Measurements from ENCODE around the gene BICDL2. TPM values are rescaled to one million over a fixed set of nuclear protein-coding genes. Genes with fewer than 3 reads are reported as not detected.

Gene BICDL2
- total and polyA plus RNA-seq, 5 donors from 2014 or later = not detected

- Mint-ChIP-seq H3K27me3 (peaks cover 28% of the 10 kb centered on the region), H3K4me3 (peak overlapping the region in 1 of 4 donors; percentile 49), H3K36me3 (peaks cover 4% of the 10 kb centered on the region), H3K27ac (no peak overlapping the region), H3K9me3 (peaks cover 0 to 2% (median 0%) of the 10 kb centered on the region in 7 donors), H3K4me1 (peaks cover 4 to 65% (median 33%) of the 10 kb centered on the region in 4 donors)
- Histone ChIP-seq H3K36me3 (ENCODE audit: control insufficient read depth, insufficient read depth, low read length) (peaks cover 11% of the 10 kb centered on the region), H3K27me3 (ENCODE audit: control insufficient read depth, insufficient read depth, low read length) (peaks cover 3% of the 10 kb centered on the region), H3K4me3 (ENCODE audit: low read depth, low read length) (no peak overlapping the region), H3K4me1 (ENCODE audit: control insufficient read depth, insufficient read depth, low read length, poor library complexity, severe bottlenecking) (peaks cover 59% of the 10 kb centered on the region), H3K9me3 (ENCODE audit: control insufficient read depth in 2 of 2, low read length in 2 of 2) (no peaks in the 10 kb centered on the region), H3K27ac (ENCODE audit: insufficient read depth, low read length, poor library complexity, severe bottlenecking) (no peak overlapping the region)
- ATAC-seq (ENCODE audit: low read depth in 2 of 2) (no peak), DNase-seq (no peak)
These were observed 10.8 kb downstream of the BICDL2 start for GRCh38 chr16:3026003-3026378.

- DNase-seq = no peak
- Histone ChIP-seq H3K4me1 (ENCODE audit: control insufficient read depth, insufficient read depth, low read length, poor library complexity, severe bottlenecking) (peaks cover 66% of the 10 kb centered on the region), H3K36me3 (ENCODE audit: control insufficient read depth, insufficient read depth, low read length) (peaks cover 11% of the 10 kb centered on the region), H3K9me3 (ENCODE audit: control insufficient read depth in 2 of 2, low read length in 2 of 2) (no peaks in the 10 kb centered on the region), H3K4me3 (ENCODE audit: low read depth, low read length) (no peak overlapping the region), H3K27me3 (ENCODE audit: control insufficient read depth, insufficient read depth, low read length) (peaks cover 3% of the 10 kb centered on the region), H3K27ac (ENCODE audit: insufficient read depth, low read length, poor library complexity, severe bottlenecking) (no peak overlapping the region)
- H3K4me3 Mint-ChIP-seq = peak overlapping the region in 2 of 4 donors; percentile 38 to 41
- peaks cover 0 to 2% (median 0%) of the 10 kb centered on the region in 7 donors for H3K9me3 Mint-ChIP-seq
- peaks cover 4% of the 10 kb centered on the region for H3K36me3 Mint-ChIP-seq
- H3K27ac Mint-ChIP-seq = no peak overlapping the region
- H3K27me3 Mint-ChIP-seq = peaks cover 28% of the 10 kb centered on the region
- peaks cover 4 to 69% (median 33%) of the 10 kb centered on the region in 4 donors for H3K4me1 Mint-ChIP-seq
- no peak for ATAC-seq (ENCODE audit: low read depth in 2 of 2)
These were observed 11.4 kb downstream of the BICDL2 start for GRCh38 chr16:3025032-3026002.

- Mint-ChIP-seq H3K4me3 (peak within 1 kb of the TSS; percentile 90 to 98 (median 94)), H3K27ac (peak within 1 kb of the TSS; percentile 92 to 99 (median 96)), H3K9me3 (no peaks in the 10 kb centered on the region), H3K36me3 (peaks cover 4% of the 10 kb centered on the region), H3K27me3 (peaks cover 17% of the 10 kb centered on the region), H3K4me1 (peaks cover 4 to 66% (median 30%) of the 10 kb centered on the region in 4 donors)
- peaks cover under 1% of the 10 kb centered on the region for H3K27me3 ChIP-seq (ENCODE audit: control insufficient read depth, insufficient read depth, low read length)
- H3K9me3 ChIP-seq (ENCODE audit: control insufficient read depth in 2 of 2, low read length in 2 of 2) = no peaks in the 10 kb centered on the region
- H3K27ac ChIP-seq (ENCODE audit: insufficient read depth, low read length, poor library complexity, severe bottlenecking) = peak within 1 kb of the TSS; percentile 91
- H3K36me3 ChIP-seq (ENCODE audit: control insufficient read depth, insufficient read depth, low read length) = peaks cover 11% of the 10 kb centered on the region
- peak; percentile 85 to 86 for ATAC-seq (ENCODE audit: low read depth in 2 of 2)
- H3K4me3 ChIP-seq (ENCODE audit: low read depth, low read length) = peak within 1 kb of the TSS; percentile 32
- H3K4me1 ChIP-seq (ENCODE audit: control insufficient read depth, insufficient read depth, low read length, poor library complexity, severe bottlenecking) = peaks cover 59% of the 10 kb centered on the region
- DNase-seq = peak; percentile 93 to 99 (median 95)
These were observed 12.9 kb downstream of the BICDL2 start, which contains the start of the genes HCFC1R1 and THOC6 for GRCh38 chr16:3023669-3024478. Gene HCFC1R1, minus strand, starts transcription at chr16:3023942. Its CDS starts 1 bp downstream, at chr16:3023941. Gene THOC6, plus strand, starts transcription at chr16:3024035. Its CDS starts 292 bp downstream, at chr16:3024327.

- peak overlapping the region; percentile 91 for H3K27ac ChIP-seq (ENCODE audit: insufficient read depth, low read length, poor library complexity, severe bottlenecking)
- Mint-ChIP-seq H3K27me3 (peaks cover 15% of the 10 kb centered on the region), H3K9me3 (no peaks in the 10 kb centered on the region), H3K36me3 (peaks cover 4% of the 10 kb centered on the region), H3K4me3 (peak overlapping the region; percentile 90 to 98 (median 94)), H3K27ac (peak overlapping the region; percentile 80 to 99 (median 94)), H3K4me1 (peaks cover 4 to 65% (median 30%) of the 10 kb centered on the region in 4 donors)
- peaks cover 54% of the 10 kb centered on the region for H3K4me1 ChIP-seq (ENCODE audit: control insufficient read depth, insufficient read depth, low read length, poor library complexity, severe bottlenecking)
- ATAC-seq (ENCODE audit: low read depth in 2 of 2) (no peak), DNase-seq (no peak)
- H3K36me3 ChIP-seq (ENCODE audit: control insufficient read depth, insufficient read depth, low read length) = peaks cover 11% of the 10 kb centered on the region
- no peaks in the 10 kb centered on the region for H3K27me3 ChIP-seq (ENCODE audit: control insufficient read depth, insufficient read depth, low read length)
- H3K9me3 ChIP-seq (ENCODE audit: control insufficient read depth in 2 of 2, low read length in 2 of 2) = no peaks in the 10 kb centered on the region
- no peak overlapping the region for H3K4me3 ChIP-seq (ENCODE audit: low read depth, low read length)
These were observed 13.4 kb downstream of the BICDL2 start for GRCh38 chr16:3023415-3023668.

- Mint-ChIP-seq H3K27me3 (peaks cover 10% of the 10 kb centered on the region), H3K4me1 (peaks cover 4 to 67% (median 30%) of the 10 kb centered on the region in 4 donors), H3K36me3 (peaks cover 4% of the 10 kb centered on the region), H3K9me3 (no peaks in the 10 kb centered on the region), H3K27ac (peak overlapping the region; percentile 80 to 99 (median 96)), H3K4me3 (peak overlapping the region; percentile 90 to 98 (median 94))
- Histone ChIP-seq H3K4me1 (ENCODE audit: control insufficient read depth, insufficient read depth, low read length, poor library complexity, severe bottlenecking) (peaks cover 54% of the 10 kb centered on the region), H3K9me3 (ENCODE audit: control insufficient read depth in 2 of 2, low read length in 2 of 2) (no peaks in the 10 kb centered on the region), H3K27ac (ENCODE audit: insufficient read depth, low read length, poor library complexity, severe bottlenecking) (peak overlapping the region; percentile 91), H3K27me3 (ENCODE audit: control insufficient read depth, insufficient read depth, low read length) (no peaks in the 10 kb centered on the region), H3K4me3 (ENCODE audit: low read depth, low read length) (no peak overlapping the region), H3K36me3 (ENCODE audit: control insufficient read depth, insufficient read depth, low read length) (peaks cover 11% of the 10 kb centered on the region)
- no peak for ATAC-seq (ENCODE audit: low read depth in 2 of 2)
- DNase-seq = no peak
These were observed 13.9 kb downstream of the BICDL2 start for GRCh38 chr16:3022684-3023414.

GRCh38 chr16:3022208-3022683 is 14.5 kb downstream of the BICDL2 start:
- H3K27ac ChIP-seq (ENCODE audit: insufficient read depth, low read length, poor library complexity, severe bottlenecking) = peak overlapping the region; percentile 91
- H3K9me3 ChIP-seq (ENCODE audit: control insufficient read depth in 2 of 2, low read length in 2 of 2) = no peaks in the 10 kb centered on the region
- H3K4me1 ChIP-seq (ENCODE audit: control insufficient read depth, insufficient read depth, low read length, poor library complexity, severe bottlenecking) = peaks cover 52% of the 10 kb centered on the region
- peak overlapping the region; percentile 62 to 96 (median 80) for H3K27ac Mint-ChIP-seq
- ATAC-seq (ENCODE audit: low read depth in 2 of 2) (peak; percentile 32), DNase-seq (peak in 2 of 3 donors; percentile 67 to 68)
- peak overlapping the region; percentile 90 to 98 (median 94) for H3K4me3 Mint-ChIP-seq
- no peaks in the 10 kb centered on the region for H3K9me3 Mint-ChIP-seq
- no peak overlapping the region for H3K4me3 ChIP-seq (ENCODE audit: low read depth, low read length)
- no peaks in the 10 kb centered on the region for H3K27me3 ChIP-seq (ENCODE audit: control insufficient read depth, insufficient read depth, low read length)
- peaks cover 4 to 63% (median 30%) of the 10 kb centered on the region in 4 donors for H3K4me1 Mint-ChIP-seq
- H3K36me3 ChIP-seq (ENCODE audit: control insufficient read depth, insufficient read depth, low read length) = peaks cover 11% of the 10 kb centered on the region
- peaks cover 8% of the 10 kb centered on the region for H3K27me3 Mint-ChIP-seq
- H3K36me3 Mint-ChIP-seq = peaks cover 4% of the 10 kb centered on the region

Data from CD4-positive, CD25-positive, alpha-beta regulatory T cell (primary cell).